Glutamatergic neuron (in vitro differentiated cells): ENCODE data around the gene TLR1. TPM values are rescaled to one million over a fixed set of nuclear protein-coding genes. Genes with fewer than 3 reads are reported as not detected.

Experiments
- DNase-seq: peaks from one replicate; pipeline ENCODE4 v3.0.0; 2022
- H3K27ac Mint-ChIP-seq: one replicate; pipeline ENCODE4 v1.8.0; 2020; ENCODE audit warnings: mild to moderate bottlenecking, mixed read lengths, inconsistent platforms; ENCODE audit not compliant: unreplicated experiment
- H3K27me3 Mint-ChIP-seq: one replicate; pipeline ENCODE4 v1.8.0; 2020; ENCODE audit warnings: mild to moderate bottlenecking, moderate library complexity, mixed read lengths, inconsistent platforms; ENCODE audit not compliant: unreplicated experiment
- H3K36me3 Mint-ChIP-seq: one replicate; pipeline ENCODE4 v1.8.0; 2020; ENCODE audit warnings: mild to moderate bottlenecking, mixed read lengths, inconsistent platforms; ENCODE audit not compliant: unreplicated experiment
- H3K4me1 Mint-ChIP-seq: one replicate; pipeline ENCODE4 v1.8.0; 2020; ENCODE audit warnings: mild to moderate bottlenecking, low read depth, mixed read lengths, inconsistent platforms; ENCODE audit not compliant: unreplicated experiment
- H3K4me3 Mint-ChIP-seq: one replicate; pipeline ENCODE4 v1.8.0; 2020; ENCODE audit warnings: mild to moderate bottlenecking, mixed read lengths, inconsistent platforms; ENCODE audit not compliant: unreplicated experiment
- H3K9me3 Mint-ChIP-seq: one replicate; pipeline ENCODE4 v1.8.0; 2020; ENCODE audit warnings: mild to moderate bottlenecking, moderate library complexity, mixed read lengths, inconsistent platforms; ENCODE audit not compliant: unreplicated experiment
- CTCF ChIP-seq: fragments of 200-600 bp; sonication (generic); IDR thresholded peaks from one replicate; pipeline ENCODE4 v1.5.0; 2021; ENCODE audit not compliant: partially characterized antibody, unreplicated experiment
- total RNA-seq: library from RNA; stranded (reverse); fragmentation: NEBNext Ultra II Directional; extraction: Animal tissue kit (Norgen Biotek cat#: 25700); gene quantifications from one replicate; pipeline ENCODE4 v1.2.1, GENCODE V29; 2021; ENCODE audit not compliant: unreplicated experiment

Gene TLR1
- total RNA-seq, 1 donor from 2014 or later, result not detected

DNA sequence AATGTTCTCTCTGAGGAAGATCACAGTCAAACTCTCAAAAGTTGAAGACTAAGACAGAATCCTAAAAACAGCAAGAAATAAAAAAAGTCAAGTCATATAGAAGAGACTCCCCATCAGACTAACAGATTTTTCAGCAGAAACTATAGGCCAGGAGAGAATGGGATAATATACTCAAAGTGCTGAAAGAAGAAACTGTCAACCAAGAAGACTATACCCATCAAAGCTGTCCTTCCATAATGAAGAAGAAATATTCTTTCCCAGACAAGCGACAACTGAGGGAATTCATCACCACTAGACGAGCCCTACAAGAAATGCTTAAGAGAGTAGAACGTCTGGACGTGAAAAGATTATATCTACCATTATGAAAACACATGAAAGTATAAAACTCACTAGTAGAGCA lies 30.0 kb upstream of the TLR1 start:
- DNase-seq, result no peak
- no peak for TF ChIP-seq CTCF
- no peak overlapping the region for H3K27ac Mint-ChIP-seq
- no peaks in the 10 kb centered on the region for H3K4me1 Mint-ChIP-seq
- peaks cover 5% of the 10 kb centered on the region for H3K36me3 Mint-ChIP-seq
- no peak overlapping the region for H3K4me3 Mint-ChIP-seq
- H3K9me3 Mint-ChIP-seq, result no peaks in the 10 kb centered on the region
- no peaks in the 10 kb centered on the region for H3K27me3 Mint-ChIP-seq

- Mint-ChIP-seq H3K4me1 (no peaks in the 10 kb centered on the region), H3K27ac (no peak overlapping the region), H3K36me3 (peaks cover 5% of the 10 kb centered on the region), H3K27me3 (no peaks in the 10 kb centered on the region), H3K9me3 (no peaks in the 10 kb centered on the region), H3K4me3 (no peak overlapping the region)
- no peak for DNase-seq
- no peak for TF ChIP-seq CTCF
Measured at GRCh38 chr4:38832624-38833528, 28.3 kb upstream of the TLR1 start.

- no peaks in the 10 kb centered on the region for H3K4me1 Mint-ChIP-seq
- no peak for TF ChIP-seq CTCF
- no peak overlapping the region for H3K27ac Mint-ChIP-seq
- no peak for DNase-seq
- H3K4me3 Mint-ChIP-seq, result no peak overlapping the region
- no peaks in the 10 kb centered on the region for H3K27me3 Mint-ChIP-seq
- peaks cover 5% of the 10 kb centered on the region for H3K36me3 Mint-ChIP-seq
- no peaks in the 10 kb centered on the region for H3K9me3 Mint-ChIP-seq
Measured at GRCh38 chr4:38832206-38832605, 27.6 kb upstream of the TLR1 start.

- Mint-ChIP-seq H3K4me1 (no peaks in the 10 kb centered on the region), H3K36me3 (peaks cover 5% of the 10 kb centered on the region), H3K27ac (no peak overlapping the region), H3K9me3 (no peaks in the 10 kb centered on the region), H3K4me3 (no peak overlapping the region), H3K27me3 (no peaks in the 10 kb centered on the region)
- TF ChIP-seq CTCF, result no peak
- no peak for DNase-seq
Measured at GRCh38 chr4:38831653-38832052, 27.1 kb upstream of the TLR1 start.

GRCh38 chr4:38829237-38829636 lies 24.6 kb upstream of the TLR1 start:
- Mint-ChIP-seq H3K4me1 (no peaks in the 10 kb centered on the region), H3K4me3 (no peak overlapping the region), H3K27me3 (no peaks in the 10 kb centered on the region), H3K36me3 (no peaks in the 10 kb centered on the region), H3K27ac (no peak overlapping the region), H3K9me3 (no peaks in the 10 kb centered on the region)
- no peak for DNase-seq
- no peak for TF ChIP-seq CTCF
